Caki2 (cell line): ENCODE measurements around the gene TFE3. TPM values are rescaled to one million over a fixed set of nuclear protein-coding genes. Genes with fewer than 3 reads are reported as not detected.
"Not testable (repeated sequence)": the region's sequence is repeated elsewhere in the genome, so short reads cannot be mapped to it uniquely, and the experiment has no call there.

ENCODE experiments used
- DNase-seq: peaks from one replicate; pipeline ENCODE4 v3.0.0-alpha.2; 2015; ENCODE audit warnings: low read depth
- in situ Hi-C: cut with HindIII; loops from 2 replicates; pipeline ENCODE4 v1.10.0; 2016; ENCODE audit warnings: low sequenced_read_pairs, low pct_unique_long_range_greater_than_20kb, mixed read lengths
- total RNA-seq: library from RNA; depleted of rRNA; stranded (reverse); fragments of >200 nt; shearing (Covaris generic); gene quantifications from 2 replicates; pipeline ENCODE4 v1.2.3, GENCODE V29; 2014; ENCODE audit warnings: low replicate concordance

TFE3 gene
- total RNA-seq, 1 experiment from 2014 or later, result 42.5 TPM

DNA sequence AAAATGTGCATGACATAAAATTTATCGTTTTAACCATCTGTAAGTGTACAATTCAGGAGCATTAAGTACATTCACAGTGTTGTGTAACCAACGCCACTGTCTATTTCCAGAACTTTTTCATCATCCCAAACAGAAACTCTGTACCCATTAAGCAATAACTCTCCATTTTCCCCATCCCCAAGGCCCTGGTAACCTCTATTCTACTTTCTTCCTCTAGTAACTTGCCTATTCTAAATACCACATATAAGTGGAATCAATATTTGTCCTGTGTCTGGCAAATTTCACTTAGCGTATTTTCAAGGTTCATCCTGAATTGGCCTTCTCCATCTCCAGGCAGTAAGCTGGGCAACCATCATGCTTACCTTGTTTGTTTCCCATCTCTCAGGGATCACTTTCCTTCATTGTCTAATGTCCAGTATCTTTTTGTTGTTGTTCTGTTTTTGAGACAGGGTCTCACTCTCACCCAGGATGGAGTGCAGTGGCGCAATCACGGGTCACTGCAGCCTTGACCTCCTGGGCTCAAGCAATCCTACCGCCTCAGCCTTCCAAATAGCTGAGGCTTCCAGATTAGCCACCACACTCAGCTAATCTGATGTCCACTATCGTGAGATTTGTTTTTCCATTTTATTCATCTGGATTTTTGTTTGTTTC is 23.4 kb downstream of the TFE3 start:
- in situ Hi-C loops, result no loop called here
- no peak for DNase-seq

DNA sequence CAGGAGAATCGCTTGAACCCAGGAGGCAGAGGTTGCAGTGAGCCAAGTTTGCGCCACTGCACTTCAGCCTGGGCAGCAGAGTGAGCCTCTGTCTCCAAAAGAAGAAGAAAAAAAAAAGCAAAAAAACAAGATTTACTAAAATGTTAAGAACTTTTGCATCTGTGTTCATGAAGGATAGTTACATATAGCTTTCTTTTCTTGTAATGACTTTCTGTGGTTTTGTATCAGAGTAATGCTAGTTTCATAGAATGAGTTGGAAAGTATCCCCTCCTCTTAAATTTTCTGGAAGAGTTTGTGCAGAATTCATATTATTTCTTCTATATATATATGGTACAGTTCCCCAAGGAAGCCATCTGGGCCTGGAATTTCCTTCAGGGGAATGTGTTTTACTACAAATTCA is 24.1 kb downstream of the TFE3 start:
- in situ Hi-C loops, result no loop called here
- DNase-seq, result no peak

DNA sequence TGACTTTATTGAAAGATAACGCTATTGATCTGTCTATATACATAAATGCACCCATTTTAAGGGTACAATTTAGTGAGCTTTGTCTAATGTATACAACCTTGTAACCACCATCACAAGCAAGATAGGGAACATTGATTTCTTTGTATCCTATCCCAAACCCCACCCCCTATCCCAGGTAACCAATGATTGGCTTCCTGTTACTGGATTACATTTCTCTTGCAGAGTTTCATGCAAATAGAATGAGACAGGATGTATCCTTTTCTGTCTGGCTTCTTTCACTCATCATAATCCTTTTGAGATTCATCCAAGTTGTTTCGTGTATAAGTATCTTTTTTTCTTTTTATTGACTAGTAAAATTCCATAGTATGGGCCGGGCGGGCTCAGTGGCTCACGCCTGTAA is 39.5 kb downstream of the TFE3 start:
- in situ Hi-C loops, result no loop called here

DNA sequence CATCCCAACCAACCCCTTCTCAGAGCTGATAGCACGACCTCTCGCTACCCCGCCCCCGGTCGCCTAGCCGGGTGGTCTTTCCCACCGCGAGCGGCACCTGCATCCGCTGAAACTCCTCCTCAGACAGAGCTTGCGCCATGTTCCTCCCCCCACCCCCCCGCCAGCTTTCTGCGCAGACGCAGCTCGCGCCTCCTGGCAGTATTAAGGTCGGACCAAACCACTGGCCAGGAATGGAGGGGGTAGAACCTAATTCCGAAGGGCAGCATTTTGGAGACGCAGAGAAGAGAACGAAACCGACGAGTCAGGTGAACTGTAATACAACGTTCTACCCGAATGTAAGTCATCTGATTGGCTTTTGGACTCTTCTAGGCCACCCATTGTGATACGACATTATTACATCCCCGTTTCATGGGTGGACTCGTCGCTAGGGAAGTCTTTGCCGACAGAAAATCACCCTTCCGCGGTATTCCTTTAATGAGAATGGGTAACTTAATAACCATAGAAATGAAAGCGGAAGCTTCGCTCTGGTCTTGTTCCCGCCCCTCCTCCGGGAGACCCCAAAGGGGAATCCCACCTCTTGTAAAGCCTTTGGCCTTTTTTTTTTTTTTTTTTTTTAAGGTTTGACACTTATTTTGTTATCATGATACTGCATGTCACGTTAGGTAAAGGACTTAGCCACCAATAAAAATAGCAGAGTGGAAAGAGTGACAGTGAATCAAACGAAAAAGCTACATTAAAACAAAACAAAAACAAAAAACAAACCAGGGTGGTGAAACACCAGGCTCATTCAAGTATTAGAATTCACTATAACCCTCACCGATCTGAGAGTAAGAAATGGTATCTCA is 40.8 kb downstream of the TFE3 start, which contains the start of gene GRIPAP1:
TSS of gene GRIPAP1 (minus strand) at position 174 of the 845 bp plus-strand sequence. CDS start at position 139, 35 bp downstream.
- peak; percentile 76 for DNase-seq
- in situ Hi-C loops, result no loop called here

More for the DNA sequence above, 39.5 kb downstream of the TFE3 start:
- no peak for DNase-seq

DNA sequence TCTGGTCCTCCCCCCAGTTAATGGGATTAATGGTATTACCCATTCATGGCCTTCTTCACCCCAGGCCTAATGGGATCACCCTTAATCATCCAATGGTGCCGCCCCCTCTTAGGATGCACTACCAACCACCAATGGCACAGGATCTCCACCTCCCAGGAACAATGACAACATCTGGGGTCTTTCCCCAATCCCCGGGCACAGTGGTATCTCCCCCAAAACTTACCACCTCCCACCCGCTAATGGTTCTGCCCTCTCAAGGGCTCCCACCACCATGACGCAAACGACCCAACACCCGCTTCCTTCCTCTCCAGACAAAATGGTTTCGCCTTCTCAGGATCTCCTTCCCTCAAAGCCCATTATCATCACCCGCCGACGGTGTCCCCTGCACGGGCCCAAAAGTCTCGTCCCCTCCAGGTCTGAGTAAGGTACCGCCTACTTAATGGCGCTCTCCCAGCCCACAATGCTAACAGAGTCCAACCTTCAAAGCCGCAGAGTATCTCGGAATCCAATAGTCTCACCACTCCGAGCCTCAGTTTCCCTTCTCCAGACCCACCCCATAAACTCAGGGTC is 41.6 kb downstream of the TFE3 start:
- no peak for DNase-seq
- in situ Hi-C loops, result no loop called here

DNA sequence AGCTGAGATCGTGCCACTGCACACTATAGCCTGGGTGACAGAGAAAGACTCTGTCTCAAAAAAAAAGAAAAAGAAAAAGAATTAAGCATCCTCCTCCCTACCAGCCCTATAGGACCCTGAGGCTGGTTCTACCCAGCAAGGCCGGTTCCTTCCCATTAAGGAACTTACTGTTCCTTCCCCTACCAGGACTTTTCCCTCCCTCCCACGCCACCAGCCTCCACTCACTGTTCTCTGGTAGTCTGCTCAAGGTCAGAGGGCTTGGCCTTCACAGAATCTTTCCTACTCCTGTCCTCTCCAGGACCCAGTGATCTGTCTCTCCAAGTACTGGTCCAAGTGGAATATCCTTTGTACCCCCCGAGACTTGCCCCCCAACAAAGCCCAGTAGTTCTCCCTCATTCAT is 42.5 kb downstream of the TFE3 start:
- no peak for DNase-seq
- in situ Hi-C loops, result no loop called here

DNA sequence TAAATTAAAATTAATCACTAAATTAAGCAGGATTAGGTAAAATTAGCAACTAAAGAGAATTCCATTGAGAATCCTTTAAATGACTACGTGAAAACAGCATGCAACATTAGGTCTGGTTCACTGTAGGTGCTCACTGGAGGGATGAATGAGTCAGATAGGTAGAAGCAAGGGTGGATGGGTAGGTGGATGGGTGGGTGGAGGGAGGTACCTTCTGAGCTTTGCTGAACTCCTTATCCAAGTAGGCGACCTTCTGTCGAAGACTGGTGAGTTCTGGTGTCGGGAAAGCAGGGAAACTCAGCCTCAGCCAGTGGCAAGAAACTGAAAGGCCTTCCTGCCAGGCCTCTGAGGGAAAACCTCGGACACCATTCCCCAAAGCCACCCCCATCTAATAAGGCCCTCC is 44.1 kb downstream of the TFE3 start:
- in situ Hi-C loops, result no loop called here
- DNase-seq, result no peak

DNA sequence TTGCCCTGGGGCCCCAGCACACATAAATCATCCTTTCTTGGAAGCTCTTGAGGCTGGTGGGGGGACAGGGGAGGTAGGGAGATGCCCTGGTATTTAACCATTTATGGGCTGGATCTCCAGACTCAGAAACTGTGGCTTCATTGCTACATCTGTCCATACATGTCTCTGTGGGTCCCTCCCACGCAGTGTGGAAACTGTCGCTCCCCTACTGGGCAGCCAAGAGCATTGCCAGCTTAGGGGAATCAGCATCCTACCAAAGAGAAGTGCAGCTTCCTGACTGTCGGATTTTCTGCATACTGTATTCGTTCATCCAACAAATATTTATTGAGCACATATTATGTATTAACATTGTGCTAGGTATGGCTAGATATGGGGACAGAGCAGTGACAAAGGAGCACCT is 44.8 kb downstream of the TFE3 start:
- no peak for DNase-seq
- in situ Hi-C loops, result no loop called here

DNA sequence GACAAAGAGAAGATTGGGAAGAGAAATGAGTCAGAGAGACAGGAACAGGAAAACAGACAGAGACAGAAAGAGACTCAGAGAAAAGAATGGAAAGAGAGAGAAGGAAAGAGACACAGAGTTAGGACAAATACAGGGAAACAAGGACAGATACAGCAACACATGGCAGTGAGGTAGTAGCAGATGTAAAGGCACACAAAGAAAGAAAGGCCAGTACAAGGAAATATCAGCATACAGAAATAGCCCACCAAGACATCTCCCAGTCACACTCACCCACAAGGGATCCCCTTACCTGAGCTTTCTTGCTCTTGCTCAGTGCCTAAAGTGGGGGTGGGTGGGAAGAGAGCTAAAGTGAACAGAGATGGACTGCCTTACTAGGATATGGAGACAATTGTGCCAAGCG is 45.3 kb downstream of the TFE3 start:
- in situ Hi-C loops, result no loop called here
- no peak for DNase-seq

DNA sequence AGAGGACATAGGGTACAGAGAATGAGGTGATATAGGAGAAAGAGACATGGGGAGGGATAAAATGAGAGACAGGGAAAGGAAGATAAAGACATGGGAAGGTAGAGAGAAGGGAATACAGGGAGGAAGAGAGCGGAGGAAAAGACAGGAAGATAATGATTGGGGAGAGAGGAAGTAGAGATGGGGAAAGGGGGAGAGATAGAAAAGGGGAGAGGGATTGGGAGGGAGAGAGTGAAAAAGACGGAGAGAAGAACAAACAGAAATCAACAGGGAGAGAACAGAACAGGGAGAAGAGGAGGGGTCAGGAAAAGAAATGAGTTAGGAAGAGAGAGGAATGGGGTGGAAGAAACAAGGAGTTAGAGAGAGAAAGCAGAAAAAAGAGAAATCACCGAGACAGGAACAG is 45.7 kb downstream of the TFE3 start:
- in situ Hi-C loops, result no loop called here
- DNase-seq, result no peak

DNA sequence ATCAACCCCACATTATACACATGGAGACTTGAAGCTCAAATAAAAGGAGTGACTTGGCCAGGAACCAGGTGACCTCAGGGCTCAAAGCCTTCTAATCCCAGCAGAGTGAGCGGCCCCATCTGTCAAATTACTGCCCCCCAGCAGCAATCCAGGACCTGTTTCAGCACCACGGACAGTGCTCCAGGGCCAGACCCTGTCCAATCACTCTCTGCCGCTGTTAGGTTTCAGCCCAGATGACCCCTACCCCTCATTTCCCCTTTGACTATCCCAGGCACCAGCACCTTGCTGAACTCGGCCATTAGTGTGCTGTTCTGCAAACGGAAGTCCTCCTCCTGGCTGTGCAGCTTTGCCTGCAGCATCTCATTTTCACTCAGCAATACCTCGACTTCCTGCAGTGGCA is 46.2 kb downstream of the TFE3 start:
- no peak for DNase-seq
- in situ Hi-C loops, result no loop called here

DNA sequence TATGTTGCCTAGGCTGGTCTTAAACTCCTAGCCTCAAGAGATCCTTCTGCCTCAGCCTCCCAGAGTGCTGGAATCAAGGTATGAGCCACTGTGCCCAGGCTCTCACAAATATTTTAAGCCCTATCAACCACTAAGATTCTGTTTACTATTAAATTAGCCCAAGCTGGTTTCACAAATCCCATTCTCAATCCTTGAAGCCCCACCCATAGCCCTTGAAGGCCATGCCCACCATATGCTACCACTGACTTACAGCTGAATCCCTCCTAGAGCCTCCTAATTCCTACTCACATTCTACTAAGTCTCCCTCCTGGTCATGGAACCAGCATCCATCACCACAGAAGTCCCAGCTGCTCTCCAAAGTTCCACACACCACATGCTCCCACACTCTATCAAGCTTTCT is 50.8 kb downstream of the TFE3 start:
- in situ Hi-C loops, result no loop called here
- no peak for DNase-seq

DNA sequence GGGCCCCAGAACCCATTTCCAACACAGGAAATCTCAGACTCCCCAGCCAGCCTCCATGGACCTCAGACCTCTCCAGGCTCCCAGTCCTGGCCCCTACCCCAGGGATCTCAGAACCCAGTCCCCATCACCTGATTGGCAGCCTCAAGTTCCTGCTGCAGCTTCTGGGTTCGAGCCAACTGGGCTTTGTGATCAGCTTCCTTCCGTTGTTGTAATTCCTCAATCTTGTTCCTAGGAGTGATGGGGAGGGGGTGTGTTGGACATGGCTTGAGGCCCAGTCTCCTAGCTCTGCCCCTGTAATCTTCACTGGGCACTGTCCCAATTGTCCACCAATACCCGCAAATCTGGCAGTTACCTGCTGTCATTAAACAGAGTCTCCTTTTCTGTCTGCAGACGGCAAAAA is 53.7 kb downstream of the TFE3 start:
- in situ Hi-C loops, result no loop called here
- no peak for DNase-seq

DNA sequence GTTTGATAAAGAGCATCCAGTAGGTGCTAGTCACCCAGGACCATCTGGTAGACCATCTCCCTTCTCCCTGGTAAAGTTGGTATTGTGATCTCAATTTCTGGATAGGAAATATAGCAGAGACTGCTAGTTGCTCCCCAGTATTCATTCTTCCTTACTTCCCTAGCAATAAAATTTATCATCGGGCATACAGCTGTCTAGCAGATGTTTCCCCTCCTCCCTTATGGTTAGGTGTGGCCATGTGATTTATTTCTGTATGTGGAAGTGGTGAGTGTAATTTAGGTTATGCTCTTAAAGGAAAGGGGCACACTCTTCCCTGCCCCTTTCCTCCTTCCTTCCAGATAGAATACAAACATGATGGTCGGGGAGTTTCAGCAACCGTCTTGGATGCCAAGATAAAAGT is 59.3 kb downstream of the TFE3 start:
- no peak for DNase-seq
- in situ Hi-C loops, result no loop called here

DNA sequence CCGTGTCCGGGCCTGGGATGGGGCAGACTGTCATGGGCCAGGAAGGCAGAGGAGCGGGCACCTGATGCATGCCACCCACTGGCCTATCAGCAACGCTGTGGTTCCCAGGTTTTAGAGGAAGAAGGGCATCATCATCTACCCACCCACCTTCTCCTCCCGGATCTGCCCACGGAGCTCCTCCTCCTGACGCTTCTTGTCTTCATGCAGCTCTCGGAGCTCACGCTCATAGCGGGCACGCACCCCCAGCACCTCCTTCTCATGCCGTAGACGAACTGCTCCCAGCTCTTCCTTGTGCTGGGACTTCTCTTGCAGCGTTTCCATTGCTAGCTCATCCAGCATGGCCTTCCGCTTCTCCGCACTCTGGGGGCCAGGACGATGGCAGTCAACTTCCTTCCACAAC is 60.1 kb downstream of the TFE3 start:
- in situ Hi-C loops, result no loop called here

DNA sequence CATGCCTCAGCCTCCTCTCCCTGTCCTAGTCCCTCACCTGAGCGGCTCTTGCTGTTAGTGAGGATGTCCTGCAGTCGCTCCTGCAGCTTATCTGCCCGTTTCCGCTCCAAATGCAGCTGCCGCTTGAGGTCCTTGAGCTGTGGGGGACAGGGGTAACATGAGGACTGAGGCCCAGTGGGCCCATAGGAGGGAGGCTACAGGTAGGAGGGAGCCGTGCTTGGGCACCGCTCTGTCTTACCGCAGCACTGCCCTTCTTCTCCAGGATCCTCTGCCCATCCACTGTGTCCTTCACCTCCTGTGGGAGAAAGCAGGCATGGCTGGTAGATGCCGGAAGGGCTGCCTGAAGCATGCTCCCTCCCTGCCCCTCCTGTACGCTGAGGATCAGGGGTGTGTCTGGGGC is 62.0 kb downstream of the TFE3 start:
- no peak for DNase-seq
- in situ Hi-C loops, result no loop called here

More for the DNA sequence above, 60.1 kb downstream of the TFE3 start:
- no peak for DNase-seq

DNA sequence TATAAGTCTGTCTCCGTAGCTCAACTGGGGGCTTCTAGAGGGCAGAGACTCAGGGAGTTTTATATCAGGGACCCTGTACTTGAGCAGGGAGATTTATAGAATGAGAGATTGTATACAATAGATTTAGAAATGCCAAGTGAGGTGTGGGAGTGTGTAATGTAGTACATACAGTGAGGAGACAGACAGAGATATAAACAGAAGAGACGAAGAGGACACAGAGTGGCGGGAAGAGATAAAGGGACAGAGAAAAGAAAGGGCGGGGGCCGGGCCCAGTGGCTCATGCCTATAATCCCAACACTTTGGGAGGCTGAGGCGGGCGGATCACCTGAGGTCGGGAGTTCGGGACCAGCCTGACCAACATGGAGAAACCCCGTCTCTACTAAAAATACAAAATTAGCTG is 62.8 kb downstream of the TFE3 start:
- DNase-seq, in situ Hi-C loops: not testable (repeated sequence)
